Body of pancreas (tissue), 4 donors: ENCODE data around the gene RASGRF1.

Source experiments
- POLR2A ChIP-seq, 3 donors: fragments of 450-650 bp; IDR thresholded peaks; one replicate each; pipeline ENCODE4 v1.6.1; 2016; ENCODE audit warnings: antibody characterized with exemption in 3 of 3, mild to moderate bottlenecking in 2 of 3
- TF ChIP-seq, protein P1 (sequence below), 7 experiments: fragments of 450-650 bp in 4 of 7; fragments of 200-600 bp in 3 of 7; sonication (generic) in 3 of 7; IDR thresholded peaks; one replicate each; pipeline ENCODE4 v1.5.1; 2016 to 2019; ENCODE audit warnings: antibody characterized with exemption in 7 of 7

DNA sequence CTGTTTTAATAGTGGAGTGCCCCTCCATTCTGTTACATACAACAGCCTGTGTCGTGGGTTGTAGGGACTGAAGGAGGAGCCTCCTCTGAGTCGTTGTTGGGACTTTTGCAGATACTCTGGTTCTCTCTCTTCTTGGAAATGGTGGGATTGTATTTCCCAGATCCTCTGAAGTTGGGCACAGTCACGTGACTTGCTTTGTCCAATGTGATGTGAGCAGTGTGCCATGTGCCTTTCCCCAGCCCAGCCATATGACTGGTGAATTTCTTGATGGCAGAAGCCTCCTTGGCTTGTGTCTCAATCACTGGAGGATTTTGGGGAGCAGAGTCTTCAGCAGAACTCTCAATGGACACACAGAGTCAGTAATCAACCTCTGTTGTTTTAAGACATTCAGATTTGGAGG lies 36.2 kb downstream of the RASGRF1 start:
- TF ChIP-seq, protein P1, sequence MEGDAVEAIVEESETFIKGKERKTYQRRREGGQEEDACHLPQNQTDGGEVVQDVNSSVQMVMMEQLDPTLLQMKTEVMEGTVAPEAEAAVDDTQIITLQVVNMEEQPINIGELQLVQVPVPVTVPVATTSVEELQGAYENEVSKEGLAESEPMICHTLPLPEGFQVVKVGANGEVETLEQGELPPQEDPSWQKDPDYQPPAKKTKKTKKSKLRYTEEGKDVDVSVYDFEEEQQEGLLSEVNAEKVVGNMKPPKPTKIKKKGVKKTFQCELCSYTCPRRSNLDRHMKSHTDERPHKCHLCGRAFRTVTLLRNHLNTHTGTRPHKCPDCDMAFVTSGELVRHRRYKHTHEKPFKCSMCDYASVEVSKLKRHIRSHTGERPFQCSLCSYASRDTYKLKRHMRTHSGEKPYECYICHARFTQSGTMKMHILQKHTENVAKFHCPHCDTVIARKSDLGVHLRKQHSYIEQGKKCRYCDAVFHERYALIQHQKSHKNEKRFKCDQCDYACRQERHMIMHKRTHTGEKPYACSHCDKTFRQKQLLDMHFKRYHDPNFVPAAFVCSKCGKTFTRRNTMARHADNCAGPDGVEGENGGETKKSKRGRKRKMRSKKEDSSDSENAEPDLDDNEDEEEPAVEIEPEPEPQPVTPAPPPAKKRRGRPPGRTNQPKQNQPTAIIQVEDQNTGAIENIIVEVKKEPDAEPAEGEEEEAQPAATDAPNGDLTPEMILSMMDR (IDR thresholded peaks at IDR 0.05) = no peak
- no peak for TF ChIP-seq POLR2A (IDR thresholded peaks at IDR 0.05)
